Suprapubic skin (tissue), 4 donors: ENCODE data around the gene OR4D1. TPM values are rescaled to one million over a fixed set of nuclear protein-coding genes. Genes with fewer than 3 reads are reported as not detected.

Experiments used
- DNase-seq, 2 donors: peaks; one replicate each; pipeline ENCODE4 v3.0.0-alpha.2; 2019; ENCODE audit warnings: low spot score in 2 of 2
- H3K27ac ChIP-seq: fragments of 200-600 bp; sonication (generic); one replicate; pipeline ENCODE4 v1.5.1; 2019
- H3K27me3 ChIP-seq: fragments of 200-600 bp; sonication (generic); one replicate; pipeline ENCODE4 v1.5.1; 2019
- H3K36me3 ChIP-seq: fragments of 200-600 bp; sonication (generic); one replicate; pipeline ENCODE4 v1.5.1; 2019
- H3K4me1 ChIP-seq: fragments of 200-600 bp; sonication (generic); one replicate; pipeline ENCODE4 v1.5.1; 2019
- H3K4me3 ChIP-seq: fragments of 200-600 bp; sonication (generic); one replicate; pipeline ENCODE4 v1.5.1; 2019; ENCODE audit warnings: mild to moderate bottlenecking
- H3K9me3 ChIP-seq: fragments of 200-600 bp; sonication (generic); one replicate; pipeline ENCODE4 v1.5.1; 2019
- EP300 ChIP-seq: sonication (generic); formaldehyde crosslinking; IDR thresholded peaks from one replicate; pipeline ENCODE4 v1.6.1; 2017; ENCODE audit warnings: antibody characterized with exemption
- POLR2A ChIP-seq, 2 donors: fragments of 450-650 bp; IDR thresholded peaks; one replicate each; pipeline ENCODE4 v1.6.1; 2017; ENCODE audit warnings: antibody characterized with exemption in 2 of 2, mild to moderate bottlenecking in 2 of 2, moderate library complexity in 2 of 2
- POLR2AphosphoS5 ChIP-seq, 3 donors: sonication (generic); formaldehyde crosslinking; IDR thresholded peaks; one replicate each; pipeline ENCODE4 v1.6.1; 2017; ENCODE audit warnings: antibody characterized with exemption in 3 of 3
- WGBS: methylation state at CpG from one replicate; pipeline ENCODE4 v1.1.5; 2018; 5-methylcytosine and 5-hydroxymethylcytosine counted together
- total RNA-seq, 4 donors: library from RNA; depleted of rRNA; stranded (reverse); fragments of >200 nt; gene quantifications; one replicate each; pipeline ENCODE4 v1.1.0, GENCODE V29; 2016
- TF ChIP-seq, protein P1 (sequence below), 2 donors: fragments of 200-600 bp in 1 of 2; fragments of 450-650 bp in 1 of 2; sonication (generic) in 1 of 2; IDR thresholded peaks; one replicate each; pipeline ENCODE4 v1.5.1; 2016 to 2019; ENCODE audit warnings: antibody characterized with exemption in 2 of 2, mild to moderate bottlenecking in 1 of 2, moderate library complexity in 1 of 2

The OR4D1 gene
- total RNA-seq, 4 donors from 2014 or later = not detected

DNA sequence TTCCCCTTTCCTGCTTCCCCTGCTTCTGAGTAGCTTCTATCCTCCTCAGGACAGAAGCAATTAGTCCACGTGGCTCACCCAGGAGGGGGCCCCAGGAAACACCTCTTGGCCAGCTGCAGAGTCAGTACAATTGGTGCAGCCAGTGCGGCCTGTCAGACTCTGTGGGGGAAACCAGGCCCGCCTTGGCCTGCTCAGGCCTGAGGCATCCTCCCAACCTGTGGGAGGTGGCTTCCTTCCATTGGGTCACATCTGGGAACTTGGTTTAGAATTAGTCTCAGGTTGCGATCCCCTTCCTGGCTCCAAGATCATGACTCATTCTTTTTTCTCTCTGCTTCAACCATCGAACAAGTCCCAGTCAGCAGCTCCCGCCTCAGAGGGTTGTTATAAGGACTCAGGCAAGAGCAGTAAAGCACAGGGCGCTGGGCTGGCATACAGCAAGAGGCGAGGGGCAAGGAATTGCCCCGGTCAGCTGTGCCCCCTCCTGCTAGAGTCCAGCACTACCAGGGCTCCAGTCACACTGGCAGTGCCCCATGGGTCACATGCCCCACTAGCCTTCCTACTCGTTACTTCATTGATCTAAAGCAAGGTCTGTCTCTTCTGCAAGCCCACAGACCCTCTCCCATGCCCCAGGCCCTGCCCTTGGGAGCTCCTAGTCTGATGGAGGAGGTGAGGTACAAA lies 36.3 kb downstream of the OR4D1 start:
- no peaks in the 10 kb centered on the region for H3K36me3 ChIP-seq
- H3K27ac ChIP-seq = no peak overlapping the region
- no peaks in the 10 kb centered on the region for H3K27me3 ChIP-seq
- no peak for DNase-seq
- WGBS = 49% methylated on average over 8 of the region's 10 CpGs
- H3K9me3 ChIP-seq = no peaks in the 10 kb centered on the region
- peaks cover 2% of the 10 kb centered on the region for H3K4me1 ChIP-seq
- TF ChIP-seq POLR2AphosphoS5 (IDR thresholded peaks at IDR 0.05) (no peak), POLR2A (IDR thresholded peaks at IDR 0.05) (no peak), EP300 (no peak)
- TF ChIP-seq, protein P1, sequence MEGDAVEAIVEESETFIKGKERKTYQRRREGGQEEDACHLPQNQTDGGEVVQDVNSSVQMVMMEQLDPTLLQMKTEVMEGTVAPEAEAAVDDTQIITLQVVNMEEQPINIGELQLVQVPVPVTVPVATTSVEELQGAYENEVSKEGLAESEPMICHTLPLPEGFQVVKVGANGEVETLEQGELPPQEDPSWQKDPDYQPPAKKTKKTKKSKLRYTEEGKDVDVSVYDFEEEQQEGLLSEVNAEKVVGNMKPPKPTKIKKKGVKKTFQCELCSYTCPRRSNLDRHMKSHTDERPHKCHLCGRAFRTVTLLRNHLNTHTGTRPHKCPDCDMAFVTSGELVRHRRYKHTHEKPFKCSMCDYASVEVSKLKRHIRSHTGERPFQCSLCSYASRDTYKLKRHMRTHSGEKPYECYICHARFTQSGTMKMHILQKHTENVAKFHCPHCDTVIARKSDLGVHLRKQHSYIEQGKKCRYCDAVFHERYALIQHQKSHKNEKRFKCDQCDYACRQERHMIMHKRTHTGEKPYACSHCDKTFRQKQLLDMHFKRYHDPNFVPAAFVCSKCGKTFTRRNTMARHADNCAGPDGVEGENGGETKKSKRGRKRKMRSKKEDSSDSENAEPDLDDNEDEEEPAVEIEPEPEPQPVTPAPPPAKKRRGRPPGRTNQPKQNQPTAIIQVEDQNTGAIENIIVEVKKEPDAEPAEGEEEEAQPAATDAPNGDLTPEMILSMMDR (IDR thresholded peaks at IDR 0.05) = no peak
- H3K4me3 ChIP-seq = no peak overlapping the region

DNA sequence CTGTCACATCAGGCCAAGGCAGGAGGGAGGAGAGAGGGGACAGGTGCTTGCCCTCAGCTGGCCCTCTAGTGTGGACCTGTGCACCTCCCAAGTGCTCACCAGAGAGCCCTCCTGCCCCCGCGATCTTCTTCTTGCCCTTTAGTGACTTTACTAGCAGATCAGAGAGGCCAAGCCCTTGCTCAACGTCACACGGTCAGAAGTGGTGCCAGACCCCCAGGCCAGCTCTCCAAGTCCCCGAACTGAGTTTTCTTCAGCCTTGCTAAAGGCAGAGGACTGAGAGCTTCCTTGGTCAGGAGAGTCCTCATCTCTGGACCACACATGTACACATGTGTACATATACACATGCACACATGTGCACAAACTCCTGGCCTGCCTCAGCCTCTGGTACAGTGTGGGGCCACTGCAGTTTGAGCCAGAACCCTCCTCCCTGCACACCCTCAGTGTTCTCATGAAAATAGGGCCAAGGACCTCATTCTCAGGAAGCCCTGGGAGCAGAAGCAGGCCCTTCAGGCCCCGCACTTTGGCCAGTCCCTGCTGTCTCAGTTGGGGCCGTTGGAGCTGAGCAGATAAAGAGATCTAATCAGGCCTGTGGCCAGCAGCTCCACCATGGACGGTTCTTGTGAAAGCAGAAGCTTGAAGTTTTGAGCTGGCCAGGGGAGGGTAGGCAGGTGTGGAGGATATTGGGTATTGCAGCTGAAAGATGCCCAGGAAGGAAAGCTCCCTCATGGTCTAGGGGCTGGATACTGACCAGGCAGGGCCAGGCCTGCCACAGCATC lies 37.0 kb downstream of the OR4D1 start:
- Histone ChIP-seq H3K4me1 (peaks cover 9% of the 10 kb centered on the region), H3K27me3 (no peaks in the 10 kb centered on the region), H3K27ac (no peak overlapping the region), H3K9me3 (no peaks in the 10 kb centered on the region), H3K4me3 (no peak overlapping the region), H3K36me3 (no peaks in the 10 kb centered on the region)
- TF ChIP-seq POLR2A (IDR thresholded peaks at IDR 0.05) (no peak), POLR2AphosphoS5 (IDR thresholded peaks at IDR 0.05) (no peak), EP300 (no peak)
- TF ChIP-seq, protein P1 (IDR thresholded peaks at IDR 0.05) = no peak
- no peak for DNase-seq
- WGBS = 82% methylated on average over 8 of the region's 8 CpGs

DNA sequence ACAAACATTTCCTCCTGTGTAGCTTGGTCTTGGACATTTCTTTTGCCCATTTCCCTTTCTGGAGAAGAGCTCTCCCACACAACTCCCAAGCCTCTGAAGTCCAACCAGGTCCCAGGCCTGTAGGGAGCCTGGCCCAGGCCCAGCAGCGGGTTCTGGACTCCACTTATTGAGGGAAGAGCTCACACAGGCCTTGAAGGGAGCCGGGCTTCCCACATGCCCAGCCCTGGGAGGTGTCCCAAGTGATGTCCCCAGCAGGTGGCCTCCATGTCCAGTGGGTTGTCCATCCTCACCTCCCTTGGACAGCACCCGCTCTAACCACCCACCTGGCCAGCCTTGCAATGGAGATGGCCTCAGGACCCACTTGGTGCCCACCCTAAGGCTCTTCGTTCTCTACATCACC lies 38.4 kb downstream of the OR4D1 start:
- no peaks in the 10 kb centered on the region for H3K36me3 ChIP-seq
- H3K27me3 ChIP-seq = peaks cover 6% of the 10 kb centered on the region
- no peak overlapping the region for H3K4me3 ChIP-seq
- TF ChIP-seq POLR2AphosphoS5 (IDR thresholded peaks at IDR 0.05) (no peak), EP300 (no peak)
- DNase-seq = no peak
- peaks cover 10% of the 10 kb centered on the region for H3K4me1 ChIP-seq
- no peak overlapping the region for H3K27ac ChIP-seq
- WGBS = 90% methylated on average over 1 of the region's 4 CpGs
- H3K9me3 ChIP-seq = no peaks in the 10 kb centered on the region

DNA sequence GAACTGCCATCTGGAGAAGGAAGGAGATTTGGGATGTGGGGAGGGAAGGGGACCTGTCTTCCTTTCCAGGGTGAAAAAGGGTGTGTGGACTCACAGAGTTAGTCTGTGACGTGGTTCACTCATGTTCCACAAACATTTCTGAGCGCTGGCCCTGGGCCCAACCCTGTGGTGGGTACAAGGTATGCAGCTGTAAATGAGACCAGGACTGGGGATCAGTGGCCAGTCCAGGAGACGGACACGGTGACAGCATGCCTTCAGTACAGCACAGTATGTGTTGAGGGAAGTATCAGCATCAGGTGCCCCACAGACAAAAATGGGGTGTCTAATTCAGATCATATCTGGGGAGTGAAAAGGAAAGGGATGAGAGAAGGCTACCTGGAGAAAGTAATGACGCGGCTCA lies 38.9 kb downstream of the OR4D1 start:
- H3K9me3 ChIP-seq = no peaks in the 10 kb centered on the region
- H3K4me3 ChIP-seq = no peak overlapping the region
- WGBS = 95% methylated on average over 6 of the region's 6 CpGs
- TF ChIP-seq, protein P1 (IDR thresholded peaks at IDR 0.05) = no peak
- no peak for TF ChIP-seq POLR2AphosphoS5 (IDR thresholded peaks at IDR 0.05)
- TF ChIP-seq EP300 = no peak
- no peak for TF ChIP-seq POLR2A (IDR thresholded peaks at IDR 0.05)
- H3K4me1 ChIP-seq = peaks cover 10% of the 10 kb centered on the region
- no peaks in the 10 kb centered on the region for H3K36me3 ChIP-seq
- H3K27me3 ChIP-seq = peaks cover 6% of the 10 kb centered on the region
- DNase-seq = no peak
- no peak overlapping the region for H3K27ac ChIP-seq

DNA sequence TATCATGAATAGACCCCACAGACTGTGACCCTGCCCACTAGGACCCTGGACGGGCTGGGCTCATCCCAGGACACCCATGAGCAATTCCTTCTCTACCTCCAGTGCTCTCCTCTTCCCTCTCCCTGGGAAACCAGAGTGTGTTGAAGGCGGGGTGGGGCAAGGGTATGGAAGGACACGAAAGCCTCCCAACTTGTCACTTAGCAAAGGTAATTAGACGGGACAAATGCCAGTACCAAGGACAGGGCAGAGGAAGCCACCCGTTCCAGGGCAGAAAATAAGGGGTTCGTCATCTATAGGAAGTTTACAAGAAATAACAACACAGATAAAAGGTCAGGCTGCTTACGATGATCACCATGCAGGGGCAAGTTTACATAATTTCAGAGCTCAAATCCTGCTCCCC lies 39.5 kb downstream of the OR4D1 start:
- Histone ChIP-seq H3K4me3 (no peak overlapping the region), H3K36me3 (no peaks in the 10 kb centered on the region), H3K27me3 (peaks cover 6% of the 10 kb centered on the region), H3K4me1 (peaks cover 10% of the 10 kb centered on the region), H3K9me3 (no peaks in the 10 kb centered on the region), H3K27ac (no peak overlapping the region)
- DNase-seq = no peak
- 45% methylated on average over 7 of the region's 7 CpGs for WGBS
- no peak for TF ChIP-seq POLR2A (IDR thresholded peaks at IDR 0.05)
- no peak for TF ChIP-seq EP300
- no peak for TF ChIP-seq POLR2AphosphoS5 (IDR thresholded peaks at IDR 0.05)

DNA sequence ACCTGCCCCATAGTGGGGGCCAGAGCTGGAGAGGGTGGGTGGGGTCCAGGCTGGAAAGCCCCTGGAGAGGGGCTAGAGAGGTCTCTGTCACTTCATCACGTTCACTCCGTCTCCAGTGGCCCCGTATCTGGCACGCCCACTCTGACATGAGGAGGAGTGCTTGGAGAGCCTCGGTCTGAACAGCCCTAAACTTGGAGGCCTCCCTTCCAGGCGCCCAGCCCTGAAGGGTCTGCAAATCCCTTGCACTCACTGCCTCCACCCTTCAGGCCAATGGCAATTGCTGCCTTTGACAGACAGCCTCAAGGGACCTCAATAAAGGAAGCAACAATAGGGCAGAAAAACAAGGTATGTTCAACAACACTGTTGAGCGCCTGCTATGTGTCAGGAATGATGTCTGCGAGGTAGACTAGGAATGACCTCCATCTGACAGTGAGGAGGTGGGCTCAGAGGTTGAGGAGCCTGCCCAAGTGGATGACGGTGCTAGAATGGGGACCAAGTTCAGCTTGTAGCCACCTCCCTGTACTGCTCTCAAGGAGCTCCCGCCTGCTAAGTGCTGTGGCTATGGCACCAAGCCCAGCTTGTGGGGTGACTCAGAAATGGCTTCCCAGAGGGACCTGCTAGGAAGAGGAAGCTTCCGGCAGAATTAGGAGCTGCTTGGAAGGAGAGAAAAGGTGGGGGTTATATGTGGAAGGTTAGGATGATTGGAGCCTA lies 41.4 kb downstream of the OR4D1 start:
- Histone ChIP-seq H3K36me3 (no peaks in the 10 kb centered on the region), H3K4me3 (no peak overlapping the region), H3K9me3 (no peaks in the 10 kb centered on the region), H3K4me1 (peaks cover 10% of the 10 kb centered on the region), H3K27me3 (peaks cover 13% of the 10 kb centered on the region), H3K27ac (no peak overlapping the region)
- 40% methylated on average over 11 of the region's 11 CpGs for WGBS
- no peak for DNase-seq
- TF ChIP-seq POLR2AphosphoS5 (IDR thresholded peaks at IDR 0.05) = no peak
